ENCODE data around the gene ECEL1.

The ECEL1 gene

DNA sequence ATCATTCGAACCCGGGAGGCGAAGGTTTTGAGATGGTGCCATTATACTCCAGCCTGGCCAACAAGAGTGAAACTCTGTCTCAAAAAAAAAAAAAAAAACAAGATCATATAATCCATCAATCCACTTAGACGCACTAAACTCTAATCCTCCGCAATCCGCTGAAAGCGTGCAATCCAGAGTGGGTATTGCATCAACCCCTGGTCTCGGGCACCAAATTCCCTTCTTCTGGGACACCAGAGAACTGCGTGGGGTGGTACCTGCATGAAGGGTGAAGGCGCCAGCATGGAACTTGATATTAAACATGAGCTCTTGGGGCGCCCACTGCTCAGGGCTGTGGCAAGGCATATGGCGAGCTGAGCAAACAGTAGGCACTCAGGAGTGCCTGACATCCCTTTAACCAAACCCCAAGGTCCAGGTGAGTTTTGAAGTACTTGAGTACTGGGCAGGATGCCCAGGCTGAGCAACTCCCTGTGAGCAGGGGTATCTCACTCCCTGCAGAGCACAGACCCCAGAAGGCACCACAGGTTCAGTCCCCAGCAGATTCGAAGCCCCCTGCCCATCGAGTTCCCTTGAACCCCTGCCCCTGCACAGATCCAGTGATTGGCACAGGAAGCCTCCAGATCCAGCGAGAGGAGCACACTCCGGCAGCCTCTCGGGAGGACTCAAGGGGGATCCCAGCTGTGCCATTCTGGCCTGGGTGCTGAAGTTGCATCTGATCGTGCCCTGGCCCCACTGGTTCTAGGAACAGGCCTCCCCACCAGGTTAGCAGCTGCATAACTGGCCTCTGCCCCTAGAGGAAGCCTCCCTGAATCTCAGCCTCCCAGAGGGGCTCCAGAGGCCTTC, 23.7 kb downstream of the ECEL1 start:
- in situ Hi-C loops (cut with MboI; ENCODE audit: low sequenced_read_pairs, unreplicated experiment): no loop called here
- DNase-seq (ENCODE audit: low spot score): no peak
- TF ChIP-seq, protein P1, sequence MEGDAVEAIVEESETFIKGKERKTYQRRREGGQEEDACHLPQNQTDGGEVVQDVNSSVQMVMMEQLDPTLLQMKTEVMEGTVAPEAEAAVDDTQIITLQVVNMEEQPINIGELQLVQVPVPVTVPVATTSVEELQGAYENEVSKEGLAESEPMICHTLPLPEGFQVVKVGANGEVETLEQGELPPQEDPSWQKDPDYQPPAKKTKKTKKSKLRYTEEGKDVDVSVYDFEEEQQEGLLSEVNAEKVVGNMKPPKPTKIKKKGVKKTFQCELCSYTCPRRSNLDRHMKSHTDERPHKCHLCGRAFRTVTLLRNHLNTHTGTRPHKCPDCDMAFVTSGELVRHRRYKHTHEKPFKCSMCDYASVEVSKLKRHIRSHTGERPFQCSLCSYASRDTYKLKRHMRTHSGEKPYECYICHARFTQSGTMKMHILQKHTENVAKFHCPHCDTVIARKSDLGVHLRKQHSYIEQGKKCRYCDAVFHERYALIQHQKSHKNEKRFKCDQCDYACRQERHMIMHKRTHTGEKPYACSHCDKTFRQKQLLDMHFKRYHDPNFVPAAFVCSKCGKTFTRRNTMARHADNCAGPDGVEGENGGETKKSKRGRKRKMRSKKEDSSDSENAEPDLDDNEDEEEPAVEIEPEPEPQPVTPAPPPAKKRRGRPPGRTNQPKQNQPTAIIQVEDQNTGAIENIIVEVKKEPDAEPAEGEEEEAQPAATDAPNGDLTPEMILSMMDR (IDR thresholded peaks at IDR 0.05; ENCODE audit: borderline replicate concordance, control extremely low read depth, extremely low read depth, insufficient read depth, missing control alignments): no peak

DNA sequence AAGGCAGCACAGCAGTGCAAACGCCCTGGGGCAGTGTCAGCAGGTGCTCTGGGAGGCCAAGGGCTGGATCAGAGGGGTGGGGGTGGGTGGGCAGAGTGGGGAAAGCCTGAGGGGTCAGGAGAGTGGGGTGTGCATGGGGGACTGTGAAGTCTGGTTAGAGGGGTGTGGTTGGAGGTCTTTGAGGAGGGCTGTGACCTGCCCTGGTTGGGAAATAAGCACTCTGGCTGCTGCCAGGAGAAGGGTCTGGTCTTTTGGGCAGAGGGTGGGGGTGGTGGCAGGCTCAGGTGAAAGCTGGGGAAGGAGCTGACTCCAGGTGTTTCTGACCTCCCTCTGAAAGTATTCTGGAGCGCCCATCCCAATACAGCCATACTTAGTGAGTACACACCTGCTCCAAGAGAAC, 27.5 kb downstream of the ECEL1 start:
- TF ChIP-seq, protein P1 (IDR thresholded peaks at IDR 0.05; ENCODE audit: borderline replicate concordance, control extremely low read depth, extremely low read depth, insufficient read depth, missing control alignments): no peak
- DNase-seq (ENCODE audit: low spot score): no peak
- in situ Hi-C loops (cut with MboI; ENCODE audit: low sequenced_read_pairs, unreplicated experiment): no loop called here

DNA sequence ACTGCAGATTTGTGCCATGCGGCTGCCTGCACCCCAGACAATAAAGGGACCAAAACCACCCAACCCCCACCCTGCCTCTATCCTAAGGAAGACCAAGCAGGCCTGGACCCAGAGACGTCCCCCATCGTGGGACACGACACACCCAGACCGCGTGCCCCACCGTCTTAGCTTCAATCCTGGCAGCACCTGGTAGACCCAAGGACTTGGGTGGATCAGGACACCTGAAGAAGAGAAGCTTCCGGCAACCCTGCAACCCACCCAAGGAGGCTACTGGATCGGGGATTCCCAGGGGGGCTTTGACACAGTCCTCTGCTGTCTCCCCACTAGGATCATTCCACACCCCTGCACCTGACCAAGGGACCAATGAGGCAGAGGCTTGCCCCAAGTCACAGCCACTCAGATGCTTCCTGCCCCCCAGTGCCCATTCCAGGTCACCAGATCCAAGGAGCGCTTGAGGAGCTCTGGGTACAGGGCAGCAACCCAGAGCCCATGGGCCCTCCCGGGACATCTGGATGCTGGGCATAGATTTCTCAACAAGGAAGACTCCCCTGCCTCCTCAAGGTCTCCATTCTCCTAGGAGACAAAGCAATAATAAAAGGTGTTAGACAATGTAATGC, 28.1 kb downstream of the ECEL1 start:
- in situ Hi-C loops (cut with MboI; ENCODE audit: low sequenced_read_pairs, unreplicated experiment): no loop called here
- TF ChIP-seq, protein P1 (IDR thresholded peaks at IDR 0.05; ENCODE audit: borderline replicate concordance, control extremely low read depth, extremely low read depth, insufficient read depth, missing control alignments): no peak
- no peak for DNase-seq (ENCODE audit: low spot score)

DNA sequence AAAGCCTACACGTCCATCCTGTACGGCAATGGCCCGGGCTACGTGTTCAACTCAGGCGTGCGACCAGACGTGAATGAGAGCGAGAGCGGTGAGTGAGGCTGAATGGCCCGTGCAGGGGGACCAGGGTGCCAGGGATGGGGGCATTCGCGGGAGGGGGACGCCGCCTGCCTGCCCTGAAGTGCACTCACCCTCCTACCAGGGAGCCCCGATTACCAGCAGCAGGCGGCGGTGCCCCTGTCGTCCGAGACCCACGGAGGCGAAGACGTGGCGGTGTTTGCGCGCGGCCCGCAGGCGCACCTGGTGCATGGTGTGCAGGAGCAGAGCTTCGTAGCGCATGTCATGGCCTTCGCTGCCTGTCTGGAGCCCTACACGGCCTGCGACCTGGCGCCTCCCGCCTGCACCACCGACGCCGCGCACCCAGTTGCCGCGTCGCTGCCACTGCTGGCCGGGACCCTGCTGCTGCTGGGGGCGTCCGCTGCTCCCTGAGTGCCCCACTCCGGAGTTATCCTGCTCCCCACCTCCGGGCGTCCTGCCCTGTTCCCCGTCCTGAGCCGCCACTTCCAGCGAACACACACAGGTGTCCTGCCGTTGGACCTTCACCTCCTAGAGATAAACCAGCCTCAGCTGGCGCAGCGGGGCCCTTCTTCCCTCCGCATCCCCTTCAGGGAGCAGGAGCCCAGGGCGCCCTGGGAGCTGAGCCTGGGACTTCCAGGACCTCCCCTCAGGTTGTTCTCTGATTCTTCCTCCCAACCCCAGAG, 28.8 kb downstream of the ECEL1 start:
- in situ Hi-C loops (cut with MboI; ENCODE audit: low sequenced_read_pairs, unreplicated experiment): no loop called here
- TF ChIP-seq, protein P1 (IDR thresholded peaks at IDR 0.05; ENCODE audit: borderline replicate concordance, control extremely low read depth, extremely low read depth, insufficient read depth, missing control alignments): no peak
- peak; percentile 16 for DNase-seq (ENCODE audit: low spot score)

DNA sequence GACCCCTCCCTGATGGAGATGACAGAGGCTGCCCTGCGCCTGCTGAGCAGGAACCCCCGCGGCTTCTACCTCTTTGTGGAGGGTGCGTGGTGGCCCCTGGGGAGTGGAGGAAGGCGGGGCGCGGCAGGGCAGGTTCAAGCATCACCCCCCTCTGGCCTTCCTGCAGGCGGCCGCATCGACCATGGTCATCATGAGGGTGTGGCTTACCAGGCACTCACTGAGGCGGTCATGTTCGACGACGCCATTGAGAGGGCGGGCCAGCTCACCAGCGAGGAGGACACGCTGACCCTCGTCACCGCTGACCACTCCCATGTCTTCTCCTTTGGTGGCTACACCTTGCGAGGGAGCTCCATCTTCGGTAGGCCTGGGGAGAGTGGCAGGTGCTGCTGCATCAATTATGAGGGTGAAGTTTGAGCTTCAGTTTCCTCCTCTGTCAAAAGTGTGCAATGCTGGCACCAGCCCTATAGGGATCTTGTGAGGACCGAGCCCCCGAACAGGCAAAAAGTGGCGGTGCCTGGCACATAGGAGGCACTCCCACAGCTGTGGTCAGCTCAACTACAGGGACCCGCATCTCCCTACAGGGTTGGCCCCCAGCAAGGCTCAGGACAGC, 29.5 kb downstream of the ECEL1 start:
- TF ChIP-seq, protein P1 (IDR thresholded peaks at IDR 0.05; ENCODE audit: borderline replicate concordance, control extremely low read depth, extremely low read depth, insufficient read depth, missing control alignments): no peak
- in situ Hi-C loops (cut with MboI; ENCODE audit: low sequenced_read_pairs, unreplicated experiment): no loop called here
- DNase-seq (ENCODE audit: low spot score): no peak

All from GM13976 (cell line).